Measurements from ENCODE around the gene MAP3K8. TPM values are rescaled to one million over a fixed set of nuclear protein-coding genes. Genes with fewer than 3 reads are reported as not detected.

The MAP3K8 gene
- total and polyA plus RNA-seq, 2 donors (not counting 3 experiments of a cell fraction or from before 2014, with no cell fraction given), result 5.2 to 10.6 TPM

GRCh38 chr10:30398193-30398592 is 35.8 kb upstream of the MAP3K8 start:
- H4K20me1 ChIP-seq (replicated peaks; ENCODE audit: control insufficient read depth, extremely low read depth, insufficient read depth, low read length), result no peaks in the 10 kb centered on the region
- FAIRE-seq (no peak), DNase-seq (ENCODE audit: low read depth, low spot score) (no peak)
- H3K36me3 ChIP-seq (ENCODE audit: control insufficient read depth in 2 of 2, extremely low read depth in 1 of 2, insufficient read depth in 2 of 2, low read length in 2 of 2), result no peaks in the 10 kb centered on the region
- intact Hi-C loops (cut with micrococcal nuclease), result no loop called here
- TF ChIP-seq JUN (IDR thresholded peaks at IDR 0.05; ENCODE audit: borderline replicate concordance, insufficient read depth, insufficient read length, low read depth) (no peak), GATA2 (IDR thresholded peaks at IDR 0.05; ENCODE audit: insufficient read depth, insufficient read length, low read depth, low read length) (no peak), MYC (IDR thresholded peaks at IDR 0.05; ENCODE audit: low read depth, low read length) (no peak), POLR2A (IDR thresholded peaks at IDR 0.05; ENCODE audit: low read depth, low read length) (no peak), CTCF (IDR thresholded peaks at IDR 0.05; ENCODE audit: extremely low read depth in 1 of 2, insufficient read depth in 1 of 2, low read depth in 1 of 2, low read length in 2 of 2) (no peak), FOS (IDR thresholded peaks at IDR 0.05; ENCODE audit: borderline replicate concordance, insufficient read depth, low read length) (no peak), POLR2AphosphoS5 (IDR thresholded peaks at IDR 0.05; ENCODE audit: insufficient read depth, low read depth, low read length) (no peak), MAX (IDR thresholded peaks at IDR 0.05; ENCODE audit: insufficient read depth, insufficient read length) (no peak), EZH2 (IDR thresholded peaks at IDR 0.05; ENCODE audit: borderline replicate concordance, low read depth, low read length, severe bottlenecking) (no peak)
- ChIA-PET CTCF (interaction anchor here (0.7 to 5.3 kb wide), 5 partner anchors 22 to 193 kb away, joined by 3 to 23 read pairs (median 3); no protein-coding TSS in a partner anchor), POLR2A (no interaction called here)
- peaks cover 22 to 30% of the 10 kb centered on the region in 2 experiments for H3K27me3 ChIP-seq (ENCODE audit: control insufficient read depth in 2 of 2, insufficient read depth in 2 of 2, low read length in 2 of 2)
- H3K9me1 ChIP-seq (replicated peaks; ENCODE audit: control insufficient read depth, extremely low read depth, insufficient read depth, low read length), result no peaks in the 10 kb centered on the region
- no peaks in the 10 kb centered on the region for H3K4me1 ChIP-seq (ENCODE audit: control insufficient read depth, extremely low read depth, insufficient read depth, low read length)
- no TSS peak for BruUV-seq (replicated peaks)
- no peak overlapping the region for H3K4me2 ChIP-seq (ENCODE audit: insufficient read depth, low read length)
- no peak overlapping the region for H3K27ac ChIP-seq (ENCODE audit: insufficient read depth, low read depth, low read length)
- no peaks in the 10 kb centered on the region for H3K79me2 ChIP-seq (ENCODE audit: control insufficient read depth, insufficient read depth, low read length)
- H3K9me3 ChIP-seq (replicated peaks; ENCODE audit: control insufficient read depth, insufficient read depth, low read length), result no peaks in the 10 kb centered on the region
- H2AFZ ChIP-seq (ENCODE audit: low read depth, low read length), result no peak overlapping the region
- dilution Hi-C loops (cut with MboI; ENCODE audit: extremely low pct_ligation_motif_present, low sequenced_read_pairs), result no loop called here
- no peak overlapping the region for H3K9ac ChIP-seq (replicated peaks; ENCODE audit: extremely low read depth, insufficient read depth, low read length)
- no peak overlapping the region for H3K4me3 ChIP-seq (replicated peaks in 1 of 3; ENCODE audit: insufficient read depth in 1 of 3, low read depth in 1 of 3, low read length in 3 of 3)

All from endothelial cell of umbilical vein (primary cell).